NB4 (cell line): ENCODE results near the gene GALNTL6.
"Not testable (repeated sequence)": the region's sequence is repeated elsewhere in the genome, so short reads cannot be mapped to it uniquely, and the experiment has no call there.

ENCODE experiments used
- DNase-seq: peaks from one replicate; pipeline ENCODE4 v3.0.0; 2010; ENCODE audit warnings: low read depth
- H3K4me3 ChIP-seq: one replicate; pipeline ENCODE4 v1.5.1; 2011; ENCODE audit warnings: mild to moderate bottlenecking, low read depth, low read length, moderate library complexity
- CTCF ChIP-seq: IDR thresholded peaks from one replicate; pipeline ENCODE4 v1.5.1; 2012; ENCODE audit warnings: low read depth, low read length
- MAX ChIP-seq: IDR thresholded peaks from 2 replicates; pipeline ENCODE4 v1.6.1; 2011; ENCODE audit warnings: low read depth, low read length
- MYC ChIP-seq: IDR thresholded peaks from 2 replicates; pipeline ENCODE4 v1.6.1; 2011; ENCODE audit warnings: low read depth, low read length
- POLR2A ChIP-seq: IDR thresholded peaks from 2 replicates; pipeline ENCODE4 v1.6.1; 2011; ENCODE audit warnings: mild to moderate bottlenecking; ENCODE audit not compliant: insufficient read length; ENCODE audit errors: extremely low read depth

The GALNTL6 gene

GRCh38 chr4:172404676-172405075, 591.5 kb downstream of the GALNTL6 start:
- no peak overlapping the region for H3K4me3 ChIP-seq
- DNase-seq: no peak
- TF ChIP-seq MYC (no peak), POLR2A (no peak), MAX (no peak), CTCF (no peak)

- no peak overlapping the region for H3K4me3 ChIP-seq
- no peak for TF ChIP-seq MAX
- TF ChIP-seq POLR2A: no peak
- TF ChIP-seq MYC: no peak
- DNase-seq: no peak
Measured at GRCh38 chr4:172410363-172410762, 597.2 kb downstream of the GALNTL6 start.

- TF ChIP-seq MAX (no peak), MYC (no peak), CTCF (no peak), POLR2A (no peak)
- DNase-seq: no peak
Measured at GRCh38 chr4:172411149-172411548, 597.9 kb downstream of the GALNTL6 start.

GRCh38 chr4:172412851-172413580, 599.8 kb downstream of the GALNTL6 start:
- H3K4me3 ChIP-seq: no peak overlapping the region
- TF ChIP-seq MYC (no peak), POLR2A (no peak), MAX (no peak), CTCF (no peak)
- DNase-seq: no peak

More at GRCh38 chr4:172411149-172411548, 597.9 kb downstream of the GALNTL6 start:
- no peak overlapping the region for H3K4me3 ChIP-seq

GRCh38 chr4:172428979-172429378, 615.8 kb downstream of the GALNTL6 start:
- not testable (repeated sequence) for DNase-seq, H3K4me3 ChIP-seq

GRCh38 chr4:172480471-172480870, 667.3 kb downstream of the GALNTL6 start:
- no peak overlapping the region for H3K4me3 ChIP-seq
- TF ChIP-seq CTCF (no peak), POLR2A (no peak), MAX (no peak), MYC (no peak)
- DNase-seq: no peak

GRCh38 chr4:172481802-172482508, 668.8 kb downstream of the GALNTL6 start:
- no peak for DNase-seq

More at GRCh38 chr4:172481802-172482508, 668.8 kb downstream of the GALNTL6 start:
- no peak for TF ChIP-seq POLR2A
- no peak for TF ChIP-seq MAX
- TF ChIP-seq CTCF: no peak
- no peak for TF ChIP-seq MYC
- H3K4me3 ChIP-seq: no peak overlapping the region
